Middle frontal gyrus (tissue), 1 donor: Measurements from ENCODE around the gene RILPL1.
"Not testable (repeated sequence)": the region's sequence is repeated elsewhere in the genome, so short reads cannot be mapped to it uniquely, and the experiment has no call there.

ENCODE experiments used
- DNase-seq: peaks from one replicate; pipeline ENCODE4 v3.0.0-alpha.2; 2015; ENCODE audit warnings: low spot score; ENCODE audit errors: extremely low spot score

The RILPL1 gene

DNA sequence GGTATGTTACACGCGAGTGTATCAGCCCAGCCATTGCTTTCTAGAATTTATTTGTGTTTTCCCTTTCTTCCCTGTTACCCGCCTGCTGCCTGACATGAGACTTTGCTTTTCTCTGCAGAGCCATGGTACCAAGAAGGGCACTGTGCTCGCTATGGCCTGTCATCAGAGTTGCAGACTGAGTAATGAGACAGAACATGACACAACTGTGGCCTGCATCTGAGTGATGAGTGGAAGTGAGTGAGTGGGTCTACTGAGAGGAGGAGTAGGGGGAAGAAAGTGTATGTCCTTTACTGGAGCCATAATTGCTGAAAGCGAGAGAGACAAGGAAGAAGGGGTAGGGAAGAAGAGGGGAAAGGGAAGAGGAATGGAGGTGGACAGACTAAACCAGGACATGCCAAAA lies 2.9 kb downstream of the RILPL1 start:
- no peak for DNase-seq

DNA sequence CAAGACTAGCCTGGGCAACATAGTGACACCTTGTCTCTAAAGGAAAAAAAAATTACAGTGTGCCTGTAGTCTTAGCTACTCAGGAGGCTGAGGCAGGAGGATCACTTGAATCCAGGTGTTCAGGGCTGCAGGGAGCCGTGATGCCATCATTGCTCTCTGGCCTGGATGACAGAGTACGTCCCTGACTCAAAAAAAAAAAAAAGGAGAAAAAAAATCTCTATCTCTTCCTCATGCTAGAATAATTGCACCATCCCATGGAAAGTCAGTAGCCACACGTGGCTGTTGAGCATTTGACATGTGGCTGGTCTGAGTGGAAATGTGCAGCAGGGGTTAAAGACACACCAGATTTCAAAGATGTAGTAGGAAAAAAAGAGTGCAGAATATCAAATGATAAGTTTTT lies 3.8 kb downstream of the RILPL1 start:
- no peak for DNase-seq

DNA sequence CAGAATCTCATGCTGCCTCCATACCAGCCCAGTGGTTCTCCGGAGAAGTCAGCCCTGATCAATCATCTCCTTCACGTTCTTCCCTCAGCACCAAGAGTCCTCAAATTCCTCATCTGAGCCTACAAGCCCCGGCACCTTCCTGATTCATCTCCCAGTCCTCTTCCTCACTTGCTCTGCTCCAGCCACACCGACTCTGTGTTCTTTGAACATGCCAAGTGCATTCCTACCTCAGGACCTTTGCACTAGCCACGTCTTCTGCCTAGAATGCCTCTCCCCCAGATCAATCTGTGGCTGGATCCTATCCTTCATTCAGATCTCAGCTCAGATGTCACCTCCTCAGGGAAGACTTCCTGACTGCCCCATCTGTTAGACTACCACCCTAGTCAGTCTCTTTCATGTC lies 4.7 kb downstream of the RILPL1 start:
- DNase-seq = no peak

- no peak for DNase-seq
Observed at GRCh38 chr12:123526542-123527080, 6.9 kb downstream of the RILPL1 start.

DNA sequence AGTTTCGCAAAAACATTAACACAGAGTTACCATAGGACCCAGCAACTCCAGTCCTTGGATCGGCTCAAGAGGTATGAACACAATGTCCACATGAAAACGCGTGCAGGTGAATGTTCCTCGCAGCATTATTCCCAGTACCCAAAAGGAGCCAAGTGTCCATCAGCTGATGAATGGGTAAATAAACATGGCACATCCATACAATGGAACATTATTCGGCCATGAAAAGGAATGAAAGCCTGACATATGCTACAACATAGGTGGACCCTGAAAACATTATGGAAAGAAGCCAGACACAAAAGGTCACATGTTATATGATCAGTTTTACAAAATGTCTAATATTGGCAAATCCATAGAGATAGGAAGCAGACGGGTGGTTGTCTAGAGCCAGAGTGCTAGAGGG lies 9.1 kb downstream of the RILPL1 start:
- DNase-seq = no peak

DNA sequence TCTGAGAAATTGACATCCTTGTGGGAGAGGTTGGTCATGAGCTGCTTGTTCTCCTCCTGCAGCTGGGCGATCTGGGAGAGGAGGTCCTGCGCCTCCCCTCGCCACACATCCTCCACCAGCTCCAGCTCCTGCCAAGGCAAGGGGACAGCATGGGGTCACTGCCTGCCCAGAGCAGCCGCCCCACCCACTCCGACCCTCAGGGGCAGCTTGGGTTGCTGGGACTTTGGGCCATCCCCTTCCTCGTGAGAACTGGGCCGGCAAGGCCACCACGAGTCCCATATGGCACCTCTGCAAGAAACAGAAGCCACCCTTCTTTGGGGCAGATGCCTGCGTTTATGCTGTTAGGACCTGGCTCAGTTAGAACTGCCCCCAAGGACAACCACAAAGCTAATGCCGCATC lies 10.0 kb downstream of the RILPL1 start:
- DNase-seq = no peak

DNA sequence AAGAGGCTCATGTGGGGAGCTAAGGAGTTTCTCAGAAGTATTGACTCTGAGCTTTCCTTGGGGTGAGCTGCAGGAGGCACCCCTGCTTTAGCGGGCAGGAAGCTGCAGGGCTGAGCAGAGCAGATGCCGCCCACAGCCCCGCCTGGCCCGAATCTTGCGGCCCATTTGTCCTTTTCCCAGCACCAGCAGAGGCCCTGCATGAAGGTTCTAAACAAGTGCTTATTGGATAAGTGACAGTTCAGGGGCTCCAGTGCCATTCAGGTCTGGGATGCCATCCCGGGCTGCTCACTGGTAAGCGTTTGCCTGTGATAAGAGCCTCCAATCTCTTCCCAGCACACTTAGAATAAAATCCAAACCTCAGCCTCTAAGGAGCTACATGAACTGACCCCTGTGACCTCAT lies 11.4 kb downstream of the RILPL1 start:
- no peak for DNase-seq

GRCh38 chr12:123520567-123521474 lies 12.7 kb downstream of the RILPL1 start:
- DNase-seq = no peak

GRCh38 chr12:123519141-123520001 lies 14.1 kb downstream of the RILPL1 start:
- no peak for DNase-seq

DNA sequence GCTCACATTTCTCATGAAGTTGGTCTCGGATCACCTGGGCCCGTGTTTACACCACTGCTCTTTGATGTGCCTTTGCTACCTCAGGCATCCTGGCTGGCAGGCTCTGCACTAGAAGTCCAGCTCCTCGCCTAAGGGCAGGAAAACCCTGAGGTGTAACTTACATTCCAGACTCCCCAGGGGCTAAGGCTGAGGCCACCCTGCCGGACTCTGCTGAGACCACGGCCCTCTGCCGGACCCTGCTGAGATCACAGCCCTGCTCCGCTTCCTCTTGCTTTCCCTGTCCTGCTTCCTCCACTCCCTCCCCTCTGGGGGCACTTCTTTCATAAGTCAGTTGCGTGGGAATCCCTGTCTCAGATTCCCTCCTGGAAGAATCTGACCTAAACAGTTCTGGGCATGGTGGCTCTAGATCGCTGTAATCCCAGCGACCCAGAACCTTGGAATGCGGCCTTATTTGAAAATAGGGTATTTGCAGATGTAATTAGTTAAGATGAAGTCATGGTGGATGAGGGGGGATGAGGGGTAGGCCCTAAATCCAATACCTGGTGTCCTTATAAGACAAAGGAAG lies 17.2 kb downstream of the RILPL1 start:
- no peak for DNase-seq

DNA sequence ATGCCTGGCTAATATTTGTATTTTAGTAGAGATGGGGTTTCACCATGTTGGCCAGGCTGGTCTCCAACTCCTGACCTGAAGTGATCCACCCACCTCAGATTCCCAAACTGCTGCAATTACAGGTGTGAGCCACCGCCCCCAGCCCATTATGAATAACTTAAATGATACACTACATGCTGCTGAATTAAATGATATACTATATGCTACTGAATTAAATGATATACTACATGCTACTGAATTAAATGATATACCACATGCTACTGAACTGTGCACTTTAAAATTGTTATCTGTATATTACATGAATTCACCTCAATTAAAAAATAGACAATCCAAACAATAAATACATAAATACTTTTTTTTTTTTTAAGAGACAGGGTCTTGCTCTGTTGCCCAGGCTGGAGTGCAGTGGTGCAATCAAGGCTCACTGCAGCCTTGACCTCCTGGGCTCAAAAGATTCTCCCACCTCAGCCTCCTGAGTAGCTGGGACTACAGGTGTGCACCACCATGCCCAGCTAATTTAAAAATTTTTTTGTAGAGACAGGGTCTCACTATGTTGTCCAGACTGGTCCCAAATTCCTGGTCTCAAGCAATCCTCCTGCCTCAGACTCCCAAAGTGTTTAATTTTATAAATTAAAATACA lies 18.8 kb downstream of the RILPL1 start:
- DNase-seq = not testable (repeated sequence)

GRCh38 chr12:123513805-123514204 lies 19.7 kb downstream of the RILPL1 start:
- no peak for DNase-seq

DNA sequence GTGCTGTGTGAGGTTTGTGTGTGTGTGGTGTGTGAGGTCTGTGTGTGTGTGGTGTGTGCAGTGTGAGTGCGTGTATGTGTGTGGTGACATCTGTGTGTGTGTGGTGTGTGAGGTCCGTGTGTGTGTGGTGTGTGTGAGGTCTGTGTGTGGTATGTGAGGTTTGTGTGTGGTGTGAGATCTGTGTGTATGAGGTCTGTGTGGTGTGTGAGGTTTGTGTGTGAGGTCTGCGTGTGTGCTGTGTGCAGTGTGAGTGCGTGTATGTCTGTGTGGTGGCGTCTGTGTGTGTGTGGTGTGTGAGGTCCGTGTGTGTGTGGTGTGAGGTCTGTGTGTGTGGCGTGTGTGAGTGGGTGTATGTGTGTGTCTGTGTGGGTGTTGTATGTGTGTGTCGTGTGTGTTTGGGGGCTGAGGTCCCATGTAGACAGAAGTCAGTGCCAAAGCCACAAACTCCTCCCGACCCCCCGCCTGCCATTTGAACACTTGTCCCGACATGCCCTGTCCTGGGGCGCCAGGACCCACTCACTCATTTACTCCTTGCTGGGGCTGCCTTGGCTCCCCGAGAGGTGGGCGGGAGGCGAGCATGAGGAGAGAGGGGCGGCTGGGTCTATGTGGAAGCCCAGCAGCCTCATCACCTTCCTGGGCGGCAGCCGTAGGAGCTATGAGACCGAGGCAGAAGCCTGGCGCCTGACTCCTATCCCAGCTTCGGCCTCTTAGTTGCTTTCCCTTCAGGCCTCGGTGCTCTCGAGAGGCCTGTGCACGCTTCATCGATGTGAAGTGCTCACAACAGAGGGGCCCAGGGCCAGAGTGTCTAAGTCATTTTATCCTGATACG lies 20.5 kb downstream of the RILPL1 start:
- no peak for DNase-seq

- no peak for DNase-seq
Observed at GRCh38 chr12:123506843-123507236, 26.7 kb downstream of the RILPL1 start.

DNA sequence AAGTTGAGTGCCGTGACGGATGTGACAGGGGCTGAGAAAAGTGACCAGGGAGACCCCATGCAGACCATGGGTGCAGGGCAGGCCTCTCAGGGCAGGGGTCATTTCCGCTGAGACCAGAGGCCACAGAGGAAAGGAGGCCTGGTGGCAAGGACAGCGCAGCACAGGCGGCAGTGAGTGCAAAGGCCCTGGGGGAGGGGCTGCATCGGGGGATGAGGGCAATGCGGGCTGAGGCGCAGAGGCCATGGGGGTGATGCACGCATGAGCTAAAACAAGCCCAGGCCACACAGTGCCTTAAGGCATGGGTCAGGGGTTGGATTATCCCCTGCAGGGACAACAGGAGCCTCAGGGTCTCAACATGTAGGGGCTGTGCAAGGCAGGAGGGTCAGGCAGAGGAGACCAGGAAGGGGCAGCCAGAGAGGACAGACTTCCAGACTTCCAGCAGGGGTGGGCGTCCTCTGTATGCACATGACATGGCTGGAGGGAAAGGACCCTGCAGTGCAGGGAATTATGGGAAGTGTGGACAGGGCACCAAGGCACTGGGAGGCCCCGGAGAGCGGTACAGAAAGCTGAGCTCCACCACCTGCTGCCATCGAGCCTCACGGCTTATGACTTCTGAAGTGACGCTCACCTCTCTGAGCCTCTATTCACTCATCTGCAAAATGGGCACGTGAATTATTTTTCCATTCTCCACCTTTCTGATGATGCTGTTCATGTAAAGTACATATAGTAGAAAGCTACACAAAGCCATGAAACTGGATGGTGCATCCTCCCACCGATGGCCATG lies 27.3 kb downstream of the RILPL1 start:
- no peak for DNase-seq

DNA sequence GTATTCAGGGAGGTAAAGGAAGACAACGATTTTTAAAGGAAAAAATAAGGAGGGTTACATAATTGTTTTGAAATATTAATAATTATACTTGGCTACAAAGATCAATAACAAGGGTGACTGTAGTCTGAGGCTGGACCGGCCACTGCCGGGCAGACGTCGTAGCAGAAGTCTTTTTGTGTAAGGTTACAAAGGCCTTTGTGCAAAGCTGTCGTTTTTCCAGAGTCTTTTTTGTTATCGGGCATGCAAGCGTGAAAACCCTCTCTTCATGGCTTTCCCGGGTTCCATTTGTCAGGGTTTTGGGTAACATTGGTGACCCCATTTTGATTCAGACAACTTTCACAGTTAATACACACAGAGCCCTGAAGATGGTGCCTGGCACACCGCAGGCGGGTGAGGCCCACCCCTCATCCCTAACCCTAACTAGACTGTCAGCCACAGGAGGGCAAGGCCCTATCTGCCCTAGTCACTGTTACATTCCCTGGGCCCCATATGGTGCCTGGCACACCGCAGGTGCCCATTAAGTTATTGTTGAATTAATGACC lies 31.3 kb downstream of the RILPL1 start:
- no peak for DNase-seq

GRCh38 chr12:123499332-123499731 lies 34.2 kb downstream of the RILPL1 start:
- DNase-seq = no peak

DNA sequence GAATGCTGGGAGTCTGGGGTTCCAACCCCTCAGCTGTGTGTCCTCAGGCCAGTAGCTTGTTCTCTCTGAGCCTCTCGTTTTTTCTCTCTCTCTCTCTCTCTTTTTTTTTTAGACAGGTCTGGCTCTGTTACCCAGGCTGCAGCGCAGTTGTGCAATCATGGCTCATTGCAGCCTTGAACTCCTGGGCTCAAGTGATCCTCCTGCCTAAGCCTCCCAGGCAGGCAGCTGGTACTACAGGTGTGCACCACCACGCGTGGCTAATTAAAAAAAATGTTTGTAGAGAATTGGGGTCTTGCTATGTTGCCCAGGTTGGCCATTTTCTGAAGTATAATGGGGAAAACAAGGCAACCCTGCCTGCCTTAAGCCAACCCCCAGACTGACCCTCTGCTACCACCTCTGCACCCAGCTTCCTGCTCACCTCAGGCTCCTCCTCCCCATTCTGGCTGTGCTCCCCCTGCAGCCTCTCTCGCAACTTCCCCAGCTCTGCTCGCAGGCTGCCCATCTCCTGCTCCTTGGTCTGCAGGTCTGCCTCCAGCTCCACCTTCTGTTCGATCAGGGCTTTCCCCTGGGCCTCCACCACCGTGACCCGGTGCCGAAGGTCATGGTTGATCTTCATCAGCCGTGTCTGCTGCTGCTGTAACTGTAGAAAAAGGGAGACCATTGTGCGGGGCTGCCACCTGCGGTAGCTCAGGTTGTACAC lies 35.2 kb downstream of the RILPL1 start:
- no peak for DNase-seq

- no peak for DNase-seq
Observed at GRCh38 chr12:123497065-123497464, 36.5 kb downstream of the RILPL1 start.
